OCI-LY3 (cell line): ENCODE results near the gene VTCN1.

Experiments used
- EZH2phosphoT487 ChIP-seq: fragments of 200-600 bp; shearing (Covaris generic); IDR thresholded peaks from 2 replicates; pipeline ENCODE4 v1.6.1; 2018; ENCODE audit warnings: antibody characterized with exemption, mixed run types, low read depth
- TF ChIP-seq, protein P1 (sequence below): fragments of 200-600, 300-600 bp; sonication (generic); IDR thresholded peaks from 2 replicates; pipeline ENCODE4 v1.5.1; 2014; ENCODE audit warnings: antibody characterized with exemption, low read length, low read depth

DNA sequence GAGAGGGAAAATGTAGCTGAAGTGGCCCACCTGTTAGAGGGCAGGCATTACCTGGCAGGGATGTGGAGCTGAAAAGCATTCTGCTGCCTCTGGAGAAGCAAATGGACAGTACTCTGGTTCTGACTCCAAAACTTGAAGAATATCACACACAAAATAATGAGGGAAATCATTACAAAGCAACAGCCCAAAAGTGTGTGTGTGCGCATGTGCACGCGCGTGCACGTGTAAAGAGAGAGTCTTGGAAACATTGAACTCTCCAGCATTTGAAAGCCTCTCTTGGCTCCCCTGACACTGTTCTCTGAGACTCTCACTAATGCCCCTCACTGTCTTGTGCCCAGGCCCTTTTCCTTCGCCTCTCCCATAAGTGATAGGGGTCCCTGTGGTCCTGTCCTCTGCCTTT lies 2.3 kb upstream of the VTCN1 start:
- TF ChIP-seq, protein P1, sequence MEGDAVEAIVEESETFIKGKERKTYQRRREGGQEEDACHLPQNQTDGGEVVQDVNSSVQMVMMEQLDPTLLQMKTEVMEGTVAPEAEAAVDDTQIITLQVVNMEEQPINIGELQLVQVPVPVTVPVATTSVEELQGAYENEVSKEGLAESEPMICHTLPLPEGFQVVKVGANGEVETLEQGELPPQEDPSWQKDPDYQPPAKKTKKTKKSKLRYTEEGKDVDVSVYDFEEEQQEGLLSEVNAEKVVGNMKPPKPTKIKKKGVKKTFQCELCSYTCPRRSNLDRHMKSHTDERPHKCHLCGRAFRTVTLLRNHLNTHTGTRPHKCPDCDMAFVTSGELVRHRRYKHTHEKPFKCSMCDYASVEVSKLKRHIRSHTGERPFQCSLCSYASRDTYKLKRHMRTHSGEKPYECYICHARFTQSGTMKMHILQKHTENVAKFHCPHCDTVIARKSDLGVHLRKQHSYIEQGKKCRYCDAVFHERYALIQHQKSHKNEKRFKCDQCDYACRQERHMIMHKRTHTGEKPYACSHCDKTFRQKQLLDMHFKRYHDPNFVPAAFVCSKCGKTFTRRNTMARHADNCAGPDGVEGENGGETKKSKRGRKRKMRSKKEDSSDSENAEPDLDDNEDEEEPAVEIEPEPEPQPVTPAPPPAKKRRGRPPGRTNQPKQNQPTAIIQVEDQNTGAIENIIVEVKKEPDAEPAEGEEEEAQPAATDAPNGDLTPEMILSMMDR, result no peak
- TF ChIP-seq EZH2phosphoT487, result no peak
